B cell (primary cell): ENCODE measurements around the gene CFLAR.

ENCODE experiments used
- EZH2 ChIP-seq: IDR thresholded peaks from 2 replicates; pipeline ENCODE4 v1.6.1; 2012; ENCODE audit warnings: borderline replicate concordance, low read depth, mild to moderate bottlenecking, moderate library complexity, low read length; ENCODE audit not compliant: insufficient read depth, poor library complexity, severe bottlenecking
- TF ChIP-seq, protein P1 (sequence below): fragments of 200-600 bp; IDR thresholded peaks from one replicate; pipeline ENCODE4 v1.8.0; 2022; ENCODE audit warnings: antibody characterized with exemption, mild to moderate bottlenecking

- TF ChIP-seq, protein P1, sequence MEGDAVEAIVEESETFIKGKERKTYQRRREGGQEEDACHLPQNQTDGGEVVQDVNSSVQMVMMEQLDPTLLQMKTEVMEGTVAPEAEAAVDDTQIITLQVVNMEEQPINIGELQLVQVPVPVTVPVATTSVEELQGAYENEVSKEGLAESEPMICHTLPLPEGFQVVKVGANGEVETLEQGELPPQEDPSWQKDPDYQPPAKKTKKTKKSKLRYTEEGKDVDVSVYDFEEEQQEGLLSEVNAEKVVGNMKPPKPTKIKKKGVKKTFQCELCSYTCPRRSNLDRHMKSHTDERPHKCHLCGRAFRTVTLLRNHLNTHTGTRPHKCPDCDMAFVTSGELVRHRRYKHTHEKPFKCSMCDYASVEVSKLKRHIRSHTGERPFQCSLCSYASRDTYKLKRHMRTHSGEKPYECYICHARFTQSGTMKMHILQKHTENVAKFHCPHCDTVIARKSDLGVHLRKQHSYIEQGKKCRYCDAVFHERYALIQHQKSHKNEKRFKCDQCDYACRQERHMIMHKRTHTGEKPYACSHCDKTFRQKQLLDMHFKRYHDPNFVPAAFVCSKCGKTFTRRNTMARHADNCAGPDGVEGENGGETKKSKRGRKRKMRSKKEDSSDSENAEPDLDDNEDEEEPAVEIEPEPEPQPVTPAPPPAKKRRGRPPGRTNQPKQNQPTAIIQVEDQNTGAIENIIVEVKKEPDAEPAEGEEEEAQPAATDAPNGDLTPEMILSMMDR, result no peak
- no peak for TF ChIP-seq EZH2
These were observed 8.3 kb upstream of the CFLAR start for GRCh38 chr2:201107624-201108023.
